Measurements from ENCODE around the gene NCAPD2. TPM values are rescaled to one million over a fixed set of nuclear protein-coding genes. Genes with fewer than 3 reads are reported as not detected.

The NCAPD2 gene
- total RNA-seq, 1 donor from 2014 or later, result 96.5 TPM

DNA sequence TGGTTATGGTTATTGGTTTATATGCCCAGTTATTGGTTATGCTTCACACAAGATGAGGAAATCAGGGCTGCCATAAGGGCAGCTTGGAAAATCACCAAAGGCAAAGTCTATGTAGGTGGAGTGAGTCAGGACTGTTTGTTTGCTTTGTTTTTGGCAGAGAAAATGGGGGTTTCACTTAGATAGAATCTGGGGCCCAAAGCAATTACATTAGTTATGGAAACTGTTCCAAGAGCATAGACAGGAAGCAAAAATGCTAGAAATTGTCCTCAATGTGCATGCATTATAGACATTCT, 25.7 kb upstream of the NCAPD2 start:
- H3K4me1 Mint-ChIP-seq (ENCODE audit: unreplicated experiment), result peaks cover 5% of the 10 kb centered on the region
- peaks cover 24% of the 10 kb centered on the region for H3K27me3 Mint-ChIP-seq
- DNase-seq (ENCODE audit: extremely low spot score, unreplicated experiment), result no peak
- H3K27ac Mint-ChIP-seq, result no peak overlapping the region
- H3K36me3 Mint-ChIP-seq, result peaks cover 19% of the 10 kb centered on the region
- TF ChIP-seq, protein P1, sequence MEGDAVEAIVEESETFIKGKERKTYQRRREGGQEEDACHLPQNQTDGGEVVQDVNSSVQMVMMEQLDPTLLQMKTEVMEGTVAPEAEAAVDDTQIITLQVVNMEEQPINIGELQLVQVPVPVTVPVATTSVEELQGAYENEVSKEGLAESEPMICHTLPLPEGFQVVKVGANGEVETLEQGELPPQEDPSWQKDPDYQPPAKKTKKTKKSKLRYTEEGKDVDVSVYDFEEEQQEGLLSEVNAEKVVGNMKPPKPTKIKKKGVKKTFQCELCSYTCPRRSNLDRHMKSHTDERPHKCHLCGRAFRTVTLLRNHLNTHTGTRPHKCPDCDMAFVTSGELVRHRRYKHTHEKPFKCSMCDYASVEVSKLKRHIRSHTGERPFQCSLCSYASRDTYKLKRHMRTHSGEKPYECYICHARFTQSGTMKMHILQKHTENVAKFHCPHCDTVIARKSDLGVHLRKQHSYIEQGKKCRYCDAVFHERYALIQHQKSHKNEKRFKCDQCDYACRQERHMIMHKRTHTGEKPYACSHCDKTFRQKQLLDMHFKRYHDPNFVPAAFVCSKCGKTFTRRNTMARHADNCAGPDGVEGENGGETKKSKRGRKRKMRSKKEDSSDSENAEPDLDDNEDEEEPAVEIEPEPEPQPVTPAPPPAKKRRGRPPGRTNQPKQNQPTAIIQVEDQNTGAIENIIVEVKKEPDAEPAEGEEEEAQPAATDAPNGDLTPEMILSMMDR (conservative IDR thresholded peaks at IDR 0.05), result no peak
- no peaks in the 10 kb centered on the region for H3K9me3 Mint-ChIP-seq
- peak overlapping the region; percentile 86 for H3K4me3 Mint-ChIP-seq

DNA sequence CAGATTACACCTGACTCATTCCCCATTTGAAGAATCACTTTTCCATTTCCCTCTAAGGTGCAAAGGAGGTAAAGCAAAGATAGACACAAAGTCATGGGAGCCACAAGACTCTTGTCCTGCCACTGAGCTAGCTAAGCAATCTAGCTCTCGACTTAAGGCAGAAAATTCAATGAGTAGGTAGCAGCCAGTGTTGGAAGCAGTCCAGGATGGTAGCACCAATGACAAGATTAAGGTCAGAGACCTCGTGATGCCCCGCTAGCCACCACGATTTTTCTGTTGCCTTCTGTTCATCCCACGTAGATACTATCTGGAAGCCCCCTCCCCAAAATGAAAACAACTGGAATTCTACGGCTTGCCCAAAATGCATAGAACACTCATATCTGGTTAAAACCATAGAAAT, 24.8 kb upstream of the NCAPD2 start:
- peaks cover 5% of the 10 kb centered on the region for H3K4me1 Mint-ChIP-seq (ENCODE audit: unreplicated experiment)
- peaks cover 25% of the 10 kb centered on the region for H3K27me3 Mint-ChIP-seq
- H3K36me3 Mint-ChIP-seq, result peaks cover 14% of the 10 kb centered on the region
- H3K4me3 Mint-ChIP-seq, result peak overlapping the region; percentile 86
- no peak for DNase-seq (ENCODE audit: extremely low spot score, unreplicated experiment)
- no peaks in the 10 kb centered on the region for H3K9me3 Mint-ChIP-seq
- TF ChIP-seq, protein P1 (conservative IDR thresholded peaks at IDR 0.05), result no peak
- H3K27ac Mint-ChIP-seq, result peak overlapping the region; percentile 37

DNA sequence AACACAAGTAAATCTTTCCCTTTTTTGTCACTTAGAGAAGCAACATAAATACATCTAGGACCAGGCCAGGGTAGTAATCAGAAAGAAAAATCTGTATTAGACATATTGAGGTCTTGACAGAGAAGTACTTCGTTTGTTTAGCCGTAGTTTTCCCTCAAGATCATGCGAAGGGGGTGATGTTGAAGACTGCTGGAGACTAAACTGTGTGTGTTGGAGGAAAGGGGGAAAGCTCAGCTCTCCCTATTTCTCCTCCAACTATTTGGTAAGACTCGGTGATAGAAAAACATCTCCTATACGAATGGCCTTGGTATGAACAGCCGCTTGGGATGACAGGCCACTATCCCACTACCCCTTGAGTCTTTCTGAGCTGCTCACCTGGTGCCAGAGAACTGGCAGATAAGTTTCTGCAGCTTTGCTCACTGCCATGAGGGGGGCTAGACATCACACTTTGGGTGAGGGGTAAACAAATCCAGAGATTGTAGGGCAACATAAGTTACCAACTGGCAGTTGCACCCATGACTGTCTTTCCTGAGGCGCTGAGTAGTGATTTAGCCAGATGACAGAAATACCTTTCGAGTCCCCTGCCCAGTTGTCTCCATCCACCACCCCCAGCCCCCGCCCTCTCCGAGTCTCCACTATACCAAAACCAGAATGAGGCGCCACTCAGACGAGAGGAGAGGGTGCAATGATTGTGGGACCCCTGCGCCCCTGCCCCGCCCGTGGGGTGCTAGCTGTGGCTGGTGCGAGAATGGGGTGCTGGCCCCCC, 24.1 kb upstream of the NCAPD2 start:
- Mint-ChIP-seq H3K27me3 (peaks cover 30% of the 10 kb centered on the region), H3K36me3 (peaks cover 7% of the 10 kb centered on the region), H3K9me3 (no peaks in the 10 kb centered on the region), H3K27ac (peak overlapping the region; percentile 37), H3K4me1 (ENCODE audit: unreplicated experiment) (peaks cover 5% of the 10 kb centered on the region), H3K4me3 (peak overlapping the region; percentile 86)
- DNase-seq (ENCODE audit: extremely low spot score, unreplicated experiment), result no peak
- TF ChIP-seq, protein P1 (conservative IDR thresholded peaks at IDR 0.05), result no peak

DNA sequence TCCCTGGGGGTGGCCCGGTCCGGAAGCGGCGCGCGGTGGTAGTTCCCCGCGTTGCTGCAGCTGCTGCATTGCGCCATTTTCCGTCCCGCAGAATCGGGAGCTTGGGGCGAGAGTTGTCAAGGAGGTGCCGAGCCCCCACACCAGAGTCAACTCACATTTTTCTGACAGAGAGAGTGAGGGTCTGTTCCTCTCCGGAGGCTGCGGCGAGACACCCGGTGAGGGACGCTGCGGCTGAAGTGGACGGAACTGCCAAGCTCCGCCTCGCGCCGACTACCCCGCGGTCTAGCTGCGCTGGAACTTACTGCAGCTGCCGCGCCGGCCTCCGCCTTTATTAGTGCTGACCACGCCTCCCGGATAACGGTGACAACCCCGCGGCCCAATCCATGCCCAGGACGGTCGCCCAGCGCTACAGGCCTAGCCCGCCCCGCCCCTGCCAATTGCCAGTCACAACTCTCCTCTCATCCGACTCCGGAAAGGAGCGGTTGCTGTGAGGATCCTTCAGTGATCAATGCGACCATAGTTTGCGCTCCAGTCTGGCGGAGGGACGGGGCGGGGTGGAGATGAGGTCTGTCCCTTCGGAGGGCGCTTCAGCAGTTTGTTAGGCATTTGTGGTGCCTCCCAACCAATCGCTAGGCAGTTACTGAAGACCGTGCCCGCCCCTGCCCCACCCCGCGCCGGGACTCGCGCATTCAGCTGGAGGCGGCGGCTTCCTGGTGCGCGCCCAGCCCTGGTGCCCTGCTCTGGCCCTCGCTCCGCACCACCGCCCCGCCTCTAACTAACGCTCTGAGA, 23.3 kb upstream of the NCAPD2 start, which contains the start of gene VAMP1:
Gene VAMP1, minus strand, starts transcription at position 303 of the 789 bp plus-strand sequence. Its CDS starts 146 bp downstream, at position 157.
- Mint-ChIP-seq H3K4me3 (peak within 1 kb of the TSS; percentile 86), H3K36me3 (peaks cover 2% of the 10 kb centered on the region), H3K4me1 (ENCODE audit: unreplicated experiment) (peaks cover 5% of the 10 kb centered on the region), H3K27me3 (peaks cover 31% of the 10 kb centered on the region), H3K9me3 (no peaks in the 10 kb centered on the region), H3K27ac (peak within 1 kb of the TSS; percentile 77)
- DNase-seq (ENCODE audit: extremely low spot score, unreplicated experiment), result peak; percentile 97
- TF ChIP-seq, protein P1 (conservative IDR thresholded peaks at IDR 0.05), result no peak

DNA sequence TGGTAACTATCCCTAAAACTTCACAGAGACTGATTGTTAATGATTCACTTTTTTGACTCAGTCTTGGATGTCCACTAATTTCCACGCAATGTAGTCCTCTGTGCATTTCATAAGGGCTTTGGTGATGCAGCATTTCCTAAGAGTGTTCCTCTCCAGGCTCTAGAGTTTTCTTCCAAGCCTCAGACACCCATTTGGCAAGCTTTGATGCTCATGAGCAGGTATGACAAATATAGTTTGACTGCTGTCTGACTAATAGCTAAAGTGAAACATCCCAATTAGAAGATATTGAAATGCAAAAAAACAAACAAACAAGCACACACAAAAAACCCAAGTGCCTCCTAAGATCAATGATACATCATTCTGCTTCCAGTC, 21.9 kb upstream of the NCAPD2 start:
- Mint-ChIP-seq H3K36me3 (no peaks in the 10 kb centered on the region), H3K9me3 (peaks cover 5% of the 10 kb centered on the region), H3K27me3 (peaks cover 40% of the 10 kb centered on the region), H3K4me3 (peak overlapping the region; percentile 19), H3K27ac (no peak overlapping the region), H3K4me1 (ENCODE audit: unreplicated experiment) (peaks cover 5% of the 10 kb centered on the region)
- TF ChIP-seq, protein P1 (conservative IDR thresholded peaks at IDR 0.05), result no peak
- no peak for DNase-seq (ENCODE audit: extremely low spot score, unreplicated experiment)

Measured in type B pancreatic cell (in vitro differentiated cells).